MV-4-11 (cell line): ENCODE data around the gene ERGIC1.

Source experiments
- DNase-seq: peaks from one replicate; lab custom pipeline; 2025; lab: John Stamatoyannopoulos, UW

The ERGIC1 gene

DNA sequence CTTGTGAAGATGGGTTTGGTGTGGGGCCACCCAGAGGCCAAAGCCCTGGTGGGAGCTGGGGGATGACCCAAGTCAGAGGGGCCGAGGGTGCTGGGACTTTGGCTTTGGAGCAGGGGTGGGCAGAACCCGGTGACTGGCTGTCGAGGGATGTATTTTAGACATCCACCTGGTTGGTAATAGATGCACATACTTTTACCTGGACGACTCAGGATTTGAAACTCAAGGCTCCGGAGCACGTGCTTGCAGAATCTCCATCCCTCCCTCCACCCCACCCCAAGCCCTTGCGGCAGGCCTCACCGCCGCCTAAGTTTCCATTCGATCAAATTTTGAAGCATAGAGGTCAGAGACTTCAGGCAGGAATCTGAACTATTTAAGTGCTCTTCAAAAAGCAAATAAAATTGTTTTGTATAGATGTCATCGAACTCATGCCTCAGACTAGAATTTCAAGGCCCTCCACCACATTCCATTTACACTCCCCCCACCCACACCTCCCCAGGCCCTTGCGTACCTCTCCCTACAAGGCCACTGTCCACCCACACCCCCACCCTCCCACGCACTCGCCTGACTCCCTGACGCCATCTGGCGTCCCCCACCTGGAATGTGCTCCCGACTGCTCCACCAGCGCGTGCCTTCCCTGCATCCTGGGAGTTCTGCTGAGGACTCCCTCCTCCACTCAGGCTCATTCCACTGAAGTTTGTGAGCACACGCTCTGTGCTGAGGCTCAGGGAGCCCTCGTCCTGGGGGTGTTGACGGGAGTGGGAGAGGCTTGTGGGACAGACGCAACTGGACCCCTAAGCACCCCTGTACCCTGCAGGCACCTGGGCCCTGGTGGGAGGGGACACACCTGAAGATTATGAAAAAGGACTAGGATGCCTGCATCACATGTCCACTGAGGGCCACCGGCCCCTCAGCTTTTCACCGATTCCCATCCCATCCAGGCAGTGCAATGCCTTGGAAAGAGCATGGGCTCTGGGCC is 68.7 kb downstream of the ERGIC1 start:
- DNase-seq: no peak

DNA sequence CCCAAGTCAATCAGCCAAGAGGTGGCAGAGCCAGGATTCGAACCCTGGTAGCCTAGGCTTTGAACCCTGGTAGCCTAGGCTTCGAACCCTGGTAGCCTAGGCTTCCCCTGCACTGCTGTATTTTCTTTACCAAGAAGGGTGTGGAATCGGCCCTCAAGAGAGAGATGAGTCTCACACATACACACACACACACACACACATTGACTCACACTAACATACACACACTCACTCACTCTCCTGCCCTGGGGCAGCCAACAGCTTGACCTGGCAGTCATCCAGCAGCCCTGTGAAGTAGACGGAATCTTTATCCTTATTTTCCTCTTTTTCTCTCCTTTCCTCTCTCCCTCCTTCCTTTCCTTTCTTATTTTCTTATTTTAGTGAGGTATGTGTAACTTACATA is 69.7 kb downstream of the ERGIC1 start:
- peak; percentile 8 for DNase-seq

DNA sequence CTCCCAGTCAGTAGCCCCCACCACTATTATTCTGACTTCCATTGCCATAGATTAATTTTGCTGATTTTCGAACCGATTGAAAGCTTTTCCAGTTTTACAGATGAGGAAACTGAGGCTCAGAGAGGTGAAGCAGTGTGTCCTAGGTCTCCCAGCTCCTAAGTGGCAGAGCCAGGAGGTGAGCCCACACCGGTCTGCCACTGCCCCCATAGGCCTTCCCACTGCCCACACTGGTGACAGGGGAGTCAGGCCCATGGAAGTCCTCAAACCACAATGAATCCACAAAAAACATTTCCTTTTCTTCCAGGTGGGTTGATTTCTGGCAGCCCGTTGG is 70.2 kb downstream of the ERGIC1 start:
- DNase-seq: no peak

DNA sequence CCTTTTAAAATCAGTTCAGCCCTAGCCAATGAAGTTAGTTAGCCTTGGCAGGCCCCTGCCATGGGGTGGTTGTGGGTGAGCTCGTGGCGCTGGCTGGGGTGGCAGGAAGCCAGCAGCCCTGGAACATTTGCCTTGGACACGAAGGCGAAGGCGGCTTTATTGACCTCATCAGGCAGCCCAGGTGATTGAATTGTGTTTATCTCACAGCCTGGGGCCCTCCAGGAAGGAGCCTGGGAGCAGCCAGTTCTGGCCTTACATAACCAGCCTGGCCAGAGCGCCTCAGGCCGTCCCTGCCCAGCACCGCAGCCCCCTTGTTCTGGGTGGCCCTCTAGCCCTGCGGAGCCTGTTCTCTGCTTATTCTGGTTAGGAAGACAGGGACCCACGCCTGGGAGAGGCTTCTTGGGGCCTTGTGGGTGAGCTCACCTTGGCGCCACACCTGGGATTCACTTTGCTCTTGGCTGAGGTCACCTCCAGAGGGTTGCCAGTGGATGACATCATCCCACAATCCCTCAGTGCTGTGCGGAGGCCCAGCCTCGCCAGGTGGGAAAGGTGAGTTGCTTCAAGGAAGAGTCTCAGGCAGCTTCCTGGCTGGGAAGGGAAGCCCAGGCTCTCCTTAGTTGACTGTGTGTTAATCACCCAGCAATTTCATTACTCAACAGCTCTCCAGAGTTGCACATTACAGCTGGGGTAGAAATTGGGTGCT is 70.7 kb downstream of the ERGIC1 start:
- no peak for DNase-seq

DNA sequence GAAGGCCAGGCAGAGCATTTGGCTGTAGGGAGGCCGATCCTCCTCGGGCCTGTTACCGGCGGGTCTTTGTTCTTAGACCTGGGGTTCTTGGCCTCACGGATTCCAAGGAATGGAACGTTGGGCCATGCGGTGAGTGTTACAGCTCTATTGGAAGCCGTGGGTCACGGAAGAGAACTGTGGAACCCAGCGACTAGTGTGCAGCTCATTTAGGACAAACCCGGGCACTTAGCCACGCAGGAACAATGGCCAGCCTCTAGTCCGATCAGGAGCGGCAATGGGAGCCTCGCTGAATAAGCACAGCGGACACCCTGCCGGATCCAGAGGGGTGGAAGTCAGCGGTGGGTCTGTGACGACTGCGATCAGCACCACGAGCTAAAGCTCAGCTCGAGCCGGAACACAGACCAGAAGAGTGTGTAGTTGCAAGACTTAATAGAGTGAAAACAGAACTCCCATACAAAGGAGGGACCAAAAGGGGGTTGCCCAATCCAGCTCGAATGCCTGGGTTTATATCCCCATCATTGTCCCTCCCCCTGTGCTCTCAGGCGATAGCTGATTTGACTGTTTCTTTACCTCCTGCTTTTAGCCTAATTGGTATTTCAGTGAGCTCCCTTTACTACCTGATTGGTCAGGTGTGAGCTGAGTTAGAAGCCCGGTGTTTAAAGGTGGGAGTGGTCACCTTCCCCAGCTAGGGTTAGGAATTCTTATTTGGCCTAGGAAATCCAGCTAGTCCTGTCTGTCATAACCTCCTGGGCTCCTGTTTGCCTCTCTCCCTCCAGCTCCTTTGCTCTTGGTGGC is 71.5 kb downstream of the ERGIC1 start:
- no peak for DNase-seq

DNA sequence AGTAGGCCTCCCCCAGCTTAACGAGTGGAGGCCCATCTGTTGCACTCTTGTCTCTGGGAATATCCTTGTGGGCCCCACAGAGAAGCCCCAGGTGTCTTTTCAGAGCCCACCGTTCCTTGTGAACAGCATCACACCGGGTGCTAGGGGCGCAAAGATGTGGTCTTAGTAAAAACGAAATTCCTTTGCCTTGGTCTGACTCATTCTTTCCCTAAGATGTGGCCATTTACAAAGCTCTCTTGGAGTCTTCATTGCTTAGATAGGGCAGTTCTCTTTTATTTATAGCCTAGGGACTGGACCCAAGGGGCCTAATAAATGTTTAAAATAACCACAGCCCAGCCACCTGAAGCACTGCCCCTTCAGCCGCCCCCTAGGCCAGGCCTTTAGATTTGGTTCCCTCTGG is 72.4 kb downstream of the ERGIC1 start:
- DNase-seq: no peak

DNA sequence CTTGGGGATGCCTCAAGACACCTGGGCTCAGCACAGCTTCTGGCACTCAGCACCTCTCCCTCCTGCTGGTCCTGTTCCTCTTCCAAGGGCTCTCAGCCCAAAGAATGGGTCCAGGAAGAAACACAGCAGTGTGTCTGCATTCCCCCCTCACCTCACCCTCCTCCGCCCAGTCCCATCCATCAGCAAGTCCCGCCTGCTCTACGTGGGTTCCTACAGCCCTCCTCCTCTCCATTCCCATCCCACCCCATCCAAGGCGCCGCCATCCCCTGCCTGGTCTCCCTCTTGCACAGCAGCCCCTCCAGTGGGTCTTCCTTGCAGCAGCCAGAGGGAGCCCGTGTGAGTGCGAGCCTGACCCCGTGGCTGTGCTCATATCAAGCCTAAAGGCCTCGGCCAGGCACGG is 72.8 kb downstream of the ERGIC1 start:
- no peak for DNase-seq

DNA sequence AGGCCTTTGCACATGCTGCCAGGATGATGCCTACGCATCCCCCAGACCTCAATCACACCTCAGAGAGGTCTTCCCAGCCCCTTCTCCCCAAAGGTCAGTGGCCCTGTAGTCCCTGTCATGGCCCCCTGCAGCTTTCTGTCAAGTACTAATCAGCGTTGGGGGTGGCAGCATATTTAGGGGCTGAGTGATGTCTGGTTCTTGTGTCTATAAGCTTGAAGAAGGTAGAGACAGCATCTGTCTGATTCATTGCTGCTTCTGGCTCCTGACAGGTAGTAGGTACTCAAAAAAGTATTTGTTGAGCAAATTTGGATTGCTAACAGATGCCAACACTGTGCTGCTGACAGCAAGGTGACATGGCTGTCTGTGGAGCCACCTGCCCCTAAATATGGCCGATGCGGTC is 73.6 kb downstream of the ERGIC1 start:
- DNase-seq: no peak

DNA sequence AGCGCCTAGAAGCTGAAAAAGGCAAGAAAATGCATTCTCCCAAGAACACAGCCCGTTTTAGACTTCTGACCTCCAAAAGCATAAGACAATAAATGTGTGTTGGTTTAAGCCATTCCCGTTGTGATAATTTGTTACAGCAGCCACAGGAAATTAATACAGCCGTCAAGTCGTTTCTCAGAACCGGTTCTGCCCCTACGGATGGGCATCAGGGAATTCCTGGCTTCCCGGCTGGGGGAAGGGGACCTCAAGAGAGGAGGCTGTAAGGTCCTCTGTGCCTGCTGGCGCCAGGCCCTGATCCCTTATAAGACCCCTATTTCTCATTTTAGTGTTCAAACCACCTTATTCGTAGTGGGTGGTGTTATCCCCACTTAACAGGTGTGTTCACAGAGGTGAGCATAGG is 74.6 kb downstream of the ERGIC1 start:
- no peak for DNase-seq

DNA sequence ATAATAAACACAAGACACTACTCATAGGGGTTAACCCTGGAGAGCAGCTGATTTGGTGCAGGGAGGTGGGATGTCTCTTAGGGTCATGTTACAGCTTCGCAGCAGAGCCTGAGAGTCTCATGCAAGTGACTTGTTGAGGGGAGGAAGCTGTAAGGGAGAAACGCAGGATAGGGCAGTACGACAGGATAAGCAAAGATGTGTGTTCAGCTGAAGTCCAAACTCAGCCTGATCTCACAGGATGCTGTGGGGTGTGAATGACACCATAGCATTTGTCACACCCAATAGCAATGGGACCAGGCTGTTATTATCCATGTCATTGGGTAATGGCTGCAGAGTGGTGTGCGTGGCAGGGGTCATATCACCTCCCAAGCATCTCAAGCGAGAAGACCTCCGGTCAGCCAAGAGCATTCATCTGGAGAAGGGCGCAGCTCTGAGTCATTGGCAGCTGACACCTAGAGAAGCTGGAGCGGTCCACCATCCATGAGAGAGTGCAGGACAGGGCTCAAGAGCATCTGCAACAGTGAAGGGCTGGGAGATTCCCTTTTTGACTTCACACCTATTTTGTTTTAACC is 76.0 kb downstream of the ERGIC1 start:
- no peak for DNase-seq

DNA sequence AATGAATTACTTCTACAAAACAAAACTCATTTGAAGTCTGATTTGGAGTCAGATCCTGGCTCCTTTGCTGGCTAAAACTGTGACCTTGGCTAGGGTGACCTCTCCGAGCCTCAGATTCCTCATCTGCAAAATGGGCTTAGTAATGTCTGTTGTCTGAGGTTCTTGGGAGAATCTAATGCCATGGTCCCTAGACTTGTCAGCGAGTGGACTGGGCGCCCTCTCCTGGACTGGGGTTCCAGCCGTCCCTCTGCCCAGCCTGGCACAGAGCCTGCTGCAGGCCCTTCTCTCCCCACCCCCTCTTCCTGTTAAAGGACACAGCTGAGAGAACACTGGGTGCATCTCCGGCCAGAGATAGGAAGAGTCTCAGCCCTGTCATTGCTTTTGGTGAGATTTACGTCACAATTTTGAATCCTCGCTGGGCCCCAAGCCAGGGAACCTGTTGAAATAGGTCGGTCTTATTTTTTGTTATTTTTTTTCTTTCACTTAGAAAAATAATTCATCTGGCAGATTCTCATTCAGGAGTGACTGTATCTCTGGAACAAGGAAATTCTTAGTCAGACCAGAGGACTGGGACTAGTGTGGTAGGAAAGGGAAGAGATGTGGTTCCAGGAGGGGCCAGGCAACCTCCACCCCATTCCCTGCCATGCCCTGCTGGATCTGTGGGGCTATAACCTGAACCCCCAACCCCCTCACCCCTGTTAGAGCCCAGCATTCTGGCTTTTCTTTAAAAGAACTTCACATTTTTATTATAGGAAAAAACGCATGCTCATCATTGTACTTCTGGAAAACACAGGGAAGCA is 77.0 kb downstream of the ERGIC1 start:
- DNase-seq: peak; percentile 28

DNA sequence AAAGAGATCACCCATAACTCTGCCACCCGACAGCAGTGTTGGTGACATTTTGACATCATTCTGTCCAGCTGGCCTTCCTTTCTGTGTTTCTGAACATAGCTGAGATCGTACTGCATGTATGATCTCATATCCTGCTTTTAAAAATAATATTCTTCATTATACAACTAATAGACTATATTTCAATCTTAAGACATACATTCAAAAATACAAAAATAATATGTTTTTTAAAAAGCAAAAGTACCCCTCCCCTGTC is 77.5 kb downstream of the ERGIC1 start:
- no peak for DNase-seq

DNA sequence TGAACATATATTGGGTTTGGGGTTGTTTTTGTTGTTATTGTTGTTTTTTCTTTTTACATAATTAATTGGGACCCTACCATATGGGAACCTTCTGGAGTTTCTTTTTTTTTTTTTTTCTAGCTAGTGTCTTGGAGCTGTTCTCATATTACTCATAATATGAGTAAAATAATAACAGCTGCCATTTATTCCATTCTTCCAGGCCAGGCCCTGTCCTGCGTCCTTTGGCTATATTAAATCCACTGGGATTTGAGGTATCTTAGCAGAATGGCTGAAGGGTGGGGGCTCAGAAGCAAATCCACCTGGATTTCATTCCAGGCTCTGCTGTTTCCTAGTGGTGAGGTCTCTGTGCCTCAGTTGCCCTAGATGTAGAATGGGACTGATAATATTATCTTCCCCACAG is 77.9 kb downstream of the ERGIC1 start:
- no peak for DNase-seq

DNA sequence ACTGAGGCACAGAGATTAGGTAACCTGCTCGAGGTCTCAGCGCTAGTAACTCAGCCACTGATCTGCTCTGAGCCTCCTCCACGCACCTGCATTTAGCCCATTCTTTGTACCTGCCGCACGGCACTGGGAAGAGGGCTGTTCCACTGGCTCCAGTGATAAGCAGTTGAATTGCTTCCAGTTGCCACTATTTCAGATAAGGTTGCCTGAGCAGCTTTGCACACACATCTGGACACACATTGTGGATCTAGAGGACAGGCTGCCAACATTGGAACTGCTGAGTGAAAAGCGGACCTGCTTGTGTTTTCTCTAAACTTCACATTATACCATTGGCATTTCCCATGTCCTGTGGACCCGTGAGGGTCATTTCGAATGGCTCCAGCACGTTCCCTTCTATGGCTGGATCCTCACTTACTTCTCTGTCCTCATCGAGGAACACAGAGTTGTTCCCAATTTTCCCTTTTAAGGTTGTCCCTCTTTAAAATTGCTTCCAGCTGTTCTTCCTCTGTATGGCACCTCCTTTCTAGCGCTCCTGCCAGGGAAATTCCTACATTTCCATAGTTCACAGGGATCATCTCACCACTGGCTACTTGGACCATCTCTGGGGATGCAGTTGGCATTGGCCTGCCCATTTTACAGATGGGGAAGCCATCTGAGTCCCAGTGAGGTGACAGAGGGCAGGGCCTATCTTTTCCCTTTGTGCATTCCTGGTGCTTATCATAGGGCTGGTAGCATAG is 79.2 kb downstream of the ERGIC1 start:
- no peak for DNase-seq

DNA sequence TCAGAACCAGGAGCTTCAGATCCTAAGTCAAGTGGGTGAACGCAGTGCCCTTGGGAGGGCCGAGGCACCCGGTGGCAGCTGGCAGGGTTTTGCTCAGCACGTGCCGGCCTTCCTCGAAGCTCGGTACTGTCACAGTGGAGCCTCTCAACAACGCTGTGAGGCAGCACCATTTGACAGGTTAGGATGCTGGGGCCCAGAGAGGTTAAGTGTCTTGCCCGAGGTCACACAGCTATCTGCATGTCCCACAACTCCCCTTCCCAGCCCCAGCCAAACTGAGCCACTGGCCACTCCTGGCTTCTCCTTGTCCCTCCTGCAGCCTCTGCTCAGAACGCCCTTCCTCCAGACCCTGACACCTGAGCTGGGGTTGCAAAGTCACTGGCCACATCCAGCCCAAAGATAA is 81.5 kb downstream of the ERGIC1 start:
- DNase-seq: no peak

DNA sequence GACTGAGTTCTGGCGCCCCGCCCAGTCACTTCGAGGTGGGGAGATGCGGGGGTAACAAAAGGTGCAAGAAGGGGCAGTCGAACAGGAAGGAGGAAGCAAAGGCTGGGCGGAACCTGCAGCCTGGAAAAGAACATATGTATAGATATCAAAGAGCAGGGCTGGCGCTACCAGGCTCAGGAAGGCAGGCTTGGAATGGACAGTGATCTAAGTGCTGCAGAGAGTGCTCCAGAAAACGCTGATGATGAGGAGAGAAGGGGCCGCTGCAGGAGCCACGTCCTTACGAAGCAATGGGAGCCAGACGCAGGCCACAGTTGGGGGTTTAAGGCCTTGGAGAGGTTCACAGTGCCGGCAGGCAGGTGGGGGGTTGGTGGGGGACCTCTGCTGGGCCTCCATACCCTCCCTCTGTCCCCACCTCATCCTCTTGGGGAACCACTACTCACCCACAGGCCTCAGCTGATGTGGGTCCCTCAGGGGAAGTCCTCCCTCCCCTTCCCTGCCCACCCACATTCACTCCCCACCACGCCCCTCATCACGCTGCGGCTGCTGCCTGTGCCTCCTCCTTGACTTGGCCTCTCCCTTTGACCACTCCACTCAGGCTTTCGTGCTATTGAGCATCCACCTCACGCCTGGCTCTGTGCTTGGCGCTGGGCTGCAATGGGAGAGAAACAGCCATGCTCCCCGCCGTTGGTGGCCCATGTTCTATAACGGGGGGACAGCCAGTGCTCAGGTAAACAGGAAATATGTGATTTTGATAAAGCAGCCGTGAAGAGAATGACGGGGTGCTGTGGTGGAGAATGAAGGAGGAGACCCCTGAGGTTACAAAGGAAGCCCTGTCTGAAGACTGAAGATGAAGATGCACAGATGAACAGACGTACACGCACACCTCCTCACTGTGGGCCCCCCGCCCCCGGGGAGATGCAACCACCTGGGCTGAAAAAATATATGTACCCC is 84.6 kb downstream of the ERGIC1 start:
- no peak for DNase-seq

DNA sequence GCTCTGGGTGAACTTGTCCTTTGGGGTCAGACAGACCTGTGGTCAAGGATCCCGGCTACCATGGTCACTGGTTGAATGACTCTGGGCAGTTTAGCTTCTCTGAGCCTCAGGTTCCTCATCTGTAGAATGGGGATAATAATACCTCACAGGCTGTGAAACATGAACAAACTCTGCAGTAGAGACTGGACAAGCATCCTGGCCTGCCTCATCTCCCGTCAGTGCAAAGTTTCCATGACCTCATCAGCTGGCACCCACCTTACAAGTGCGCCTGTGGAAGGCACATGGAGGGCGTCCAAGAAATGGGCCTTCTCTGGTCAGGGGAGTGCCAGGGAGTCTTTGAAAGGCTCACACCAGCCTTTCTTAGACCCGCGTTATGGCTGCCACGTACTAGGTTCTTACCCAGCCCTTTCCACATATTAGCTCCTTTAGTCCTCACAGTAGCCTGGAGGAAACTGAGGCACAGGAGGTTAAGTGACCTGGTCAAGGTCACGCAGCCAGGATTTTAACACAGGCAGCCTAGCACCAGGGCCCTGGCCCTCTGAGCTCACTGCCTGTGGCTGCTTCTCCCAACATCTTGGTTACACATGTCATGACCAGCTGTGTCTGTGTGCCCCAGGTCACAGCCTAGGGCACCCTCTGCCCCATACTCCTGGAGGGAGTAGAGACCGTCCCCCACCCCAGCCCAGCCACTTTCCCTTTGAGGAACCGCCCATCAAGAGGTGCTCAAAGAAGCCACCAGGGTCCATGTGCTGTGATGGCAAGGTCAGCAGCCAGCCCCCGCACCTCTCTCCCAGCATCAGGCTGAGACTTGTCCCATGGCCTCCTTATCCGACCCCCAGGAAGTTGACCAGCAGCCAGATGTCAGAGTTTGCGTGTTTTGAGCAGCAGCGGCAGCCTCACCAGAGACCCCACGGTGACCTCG is 85.7 kb downstream of the ERGIC1 start:
- DNase-seq: no peak

DNA sequence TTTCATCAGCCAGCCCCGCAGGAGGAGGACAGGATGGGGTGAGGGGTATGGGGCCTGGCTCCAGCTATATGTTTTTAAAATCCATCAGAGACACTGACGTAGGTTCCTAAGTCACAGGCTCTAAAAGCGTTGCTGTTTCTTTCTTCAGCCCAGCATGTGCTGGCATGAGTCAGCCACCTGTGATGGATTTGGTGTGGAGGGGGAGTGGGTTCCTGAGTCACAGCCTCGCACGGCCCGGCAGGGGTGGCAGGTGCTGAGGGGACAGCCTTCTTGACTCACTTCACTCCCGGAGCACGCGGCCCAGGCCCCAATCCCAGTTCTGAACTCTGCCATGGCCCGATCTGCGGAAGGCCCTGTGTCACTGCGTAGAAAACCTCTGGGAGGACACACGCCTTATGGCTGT is 86.4 kb downstream of the ERGIC1 start:
- DNase-seq: no peak

DNA sequence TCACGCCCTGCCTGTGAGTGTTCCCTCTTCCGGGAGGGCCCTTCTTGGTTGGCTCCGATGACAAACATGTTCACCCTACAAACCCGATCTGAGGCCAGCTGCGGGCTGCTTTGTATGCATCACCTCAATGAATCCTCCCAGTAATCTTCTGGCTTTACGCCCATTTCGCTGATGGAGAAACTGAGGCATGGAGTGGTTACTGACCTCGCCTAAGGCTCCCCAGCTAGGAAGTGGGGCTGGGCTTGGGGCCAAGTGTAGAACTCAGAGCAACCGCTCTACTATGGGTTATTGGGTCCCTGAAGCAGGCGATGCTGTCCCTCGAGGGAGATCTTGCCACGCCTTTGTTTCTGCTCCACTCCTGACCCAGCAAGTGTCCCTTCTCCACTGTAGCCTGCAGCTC is 86.9 kb downstream of the ERGIC1 start:
- no peak for DNase-seq
